H1 (cell line): ENCODE measurements around the gene ATXN7. TPM values are rescaled to one million over a fixed set of nuclear protein-coding genes. Genes with fewer than 3 reads are reported as not detected.

Experiments
- CTCF ChIA-PET: fragments of 300-600 bp; sonication (Branson Sonifier 250); formaldehyde crosslinking; loops from one replicate; lab custom pipeline; 2021; ENCODE audit not compliant: partially characterized antibody; lab: Charles Lee
- POLR2A ChIA-PET: fragments of 300-600 bp; sonication (Branson Sonifier 250); formaldehyde crosslinking; loops from one replicate; lab custom pipeline; 2021; ENCODE audit warnings: inconsistent platforms; ENCODE audit not compliant: partially characterized antibody; lab: Charles Lee
- DNase-seq, 2 experiments: peaks; one replicate each; pipeline versions ENCODE4 v3.0.0 to v3.0.0-alpha.2; 2010 to 2022; ENCODE audit warnings: low spot score in 2 of 2, low read depth in 1 of 2, mixed read lengths in 1 of 2
- FAIRE-seq: peaks from 2 replicates; lab custom pipeline; 2011; peaks lifted over from hg19 to GRCh38; lab: Jason Lieb, UNC
- H2AFZ ChIP-seq: 2 replicates; pipeline ENCODE4 v1.8.1; 2012; ENCODE audit warnings: low read length, inconsistent platforms
- H2AK5ac ChIP-seq: 2 replicates; pipeline ENCODE4 v1.6.1; 2013; ENCODE audit warnings: low read depth, low read length
- H2BK120ac ChIP-seq: replicated peaks from 2 replicates; pipeline ENCODE3; 2013; ENCODE audit warnings: low read depth, low read length, inconsistent platforms
- H2BK12ac ChIP-seq: 2 replicates; pipeline ENCODE4 v1.6.1; 2013; ENCODE audit warnings: low read depth, low read length
- H2BK15ac ChIP-seq: 2 replicates; pipeline ENCODE4 v1.6.1; 2013; ENCODE audit warnings: low read length
- H2BK20ac ChIP-seq: 2 replicates; pipeline ENCODE4 v1.6.1; 2013; ENCODE audit warnings: low read length
- H2BK5ac ChIP-seq: 2 replicates; pipeline ENCODE4 v1.6.1; 2013; ENCODE audit warnings: low read depth, low read length
- H3K14ac ChIP-seq: 2 replicates; pipeline ENCODE4 v1.6.1; 2013; ENCODE audit warnings: inconsistent platforms; ENCODE audit not compliant: insufficient read length
- H3K18ac ChIP-seq: 2 replicates; pipeline ENCODE4 v1.6.1; 2013; ENCODE audit warnings: low read length; ENCODE audit errors: extremely low read depth
- H3K23ac ChIP-seq: 2 replicates; pipeline ENCODE4 v1.6.1; 2013; ENCODE audit warnings: inconsistent platforms; ENCODE audit not compliant: insufficient read length
- H3K23me2 ChIP-seq: 2 replicates; pipeline ENCODE4 v1.6.1; 2013; ENCODE audit warnings: low read depth, low read length
- H3K27ac ChIP-seq: 2 replicates; pipeline ENCODE4 v1.6.1; 2011; ENCODE audit warnings: low read depth, low read length, inconsistent platforms
- H3K27me3 ChIP-seq, 4 experiments: replicated peaks in 1 of 4; 1 replicate in 1 of 4; 2 replicates in 3 of 4; pipeline versions ENCODE4 v1.6.1 to v1.8.1; 2011 to 2013; ENCODE audit warnings: low read length in 3 of 4, mild to moderate bottlenecking in 3 of 4, inconsistent platforms in 2 of 4, mixed read lengths in 2 of 4, moderate library complexity in 1 of 4; ENCODE audit not compliant: control insufficient read depth in 3 of 4, insufficient read depth in 3 of 4; ENCODE audit errors: extremely low read depth in 1 of 4
- H3K36me3 ChIP-seq, 4 experiments: 2 replicates each; pipeline versions ENCODE4 v1.6.1 to v1.8.1; 2011 to 2013; ENCODE audit warnings: mild to moderate bottlenecking in 4 of 4, low read length in 3 of 4, moderate library complexity in 2 of 4, control low read depth in 1 of 4, inconsistent platforms in 1 of 4; ENCODE audit not compliant: insufficient read depth in 4 of 4, control insufficient read depth in 2 of 4
- H3K4ac ChIP-seq: replicated peaks from 2 replicates; pipeline ENCODE3; 2013; ENCODE audit warnings: low read length, low read depth, mixed read lengths, inconsistent platforms; ENCODE audit not compliant: insufficient read length
- H3K4me1 ChIP-seq, 4 experiments: replicated peaks in 1 of 4; 1 replicate in 1 of 4; 2 replicates in 3 of 4; pipeline versions ENCODE4 v1.6.1 to v1.8.1; 2011 to 2013; ENCODE audit warnings: low read length in 3 of 4, inconsistent platforms in 2 of 4, mixed read lengths in 1 of 4; ENCODE audit not compliant: insufficient read depth in 4 of 4, control insufficient read depth in 3 of 4
- H3K4me2 ChIP-seq, 2 experiments: 2 replicates each; pipeline versions ENCODE4 v1.6.1 to v1.8.1; 2011 to 2013; ENCODE audit warnings: low read depth in 2 of 2, low read length in 2 of 2, control low read depth in 1 of 2, inconsistent platforms in 1 of 2, mild to moderate bottlenecking in 1 of 2; ENCODE audit not compliant: insufficient read depth in 1 of 2
- H3K4me3 ChIP-seq, 4 experiments: fragments of 200-600, 300-600 bp in 1 of 4; sonication (generic), shearing (Covaris generic), sonication (Bioruptor Twin) in 1 of 4; 2 replicates each; pipeline versions ENCODE4 v1.5.1 to v1.8.1; 2011 to 2016; ENCODE audit warnings: low read length in 4 of 4, low read depth in 3 of 4, control low read depth in 2 of 4, inconsistent platforms in 2 of 4, mild to moderate bottlenecking in 2 of 4, mixed read lengths in 1 of 4, moderate library complexity in 1 of 4; ENCODE audit not compliant: insufficient read depth in 2 of 4; ENCODE audit errors: extremely low read depth in 1 of 4
- H3K56ac ChIP-seq: replicated peaks from 2 replicates; pipeline ENCODE3; 2013; ENCODE audit warnings: low read depth, mild to moderate bottlenecking, mixed read lengths, low read length, inconsistent platforms; ENCODE audit not compliant: insufficient read length
- H3K79me1 ChIP-seq: 2 replicates; pipeline ENCODE4 v1.6.1; 2013; ENCODE audit warnings: low read depth, low read length, control low read depth
- H3K79me2 ChIP-seq, 2 experiments: 2 replicates each; pipeline versions ENCODE4 v1.6.1 to v1.8.1; 2012 to 2013; ENCODE audit warnings: low read length in 2 of 2, mild to moderate bottlenecking in 2 of 2, inconsistent platforms in 1 of 2; ENCODE audit not compliant: insufficient read depth in 2 of 2, control insufficient read depth in 1 of 2
- H3K9ac ChIP-seq, 4 experiments: replicated peaks in 1 of 4; 1 replicate in 1 of 4; 2 replicates in 3 of 4; pipeline versions ENCODE4 v1.6.1 to v1.8.1; 2011 to 2013; ENCODE audit warnings: low read depth in 3 of 4, low read length in 3 of 4, control low read depth in 2 of 4, mild to moderate bottlenecking in 2 of 4, moderate library complexity in 2 of 4, inconsistent platforms in 1 of 4; ENCODE audit errors: extremely low read depth in 1 of 4
- H3K9me3 ChIP-seq, 2 experiments: 2 replicates each; pipeline versions ENCODE4 v1.6.1 to v1.8.1; 2012 to 2013; ENCODE audit warnings: mild to moderate bottlenecking in 2 of 2, moderate library complexity in 2 of 2, control low read depth in 1 of 2, inconsistent platforms in 1 of 2, low read depth in 1 of 2, low read length in 1 of 2, mixed read lengths in 1 of 2; ENCODE audit not compliant: insufficient read depth in 2 of 2
- H4K20me1 ChIP-seq, 2 experiments: replicated peaks in 1 of 2; 2 replicates each; pipeline versions ENCODE3 to v1.8.1; 2011 to 2013; ENCODE audit warnings: inconsistent platforms in 2 of 2, low read length in 2 of 2, mild to moderate bottlenecking in 1 of 2; ENCODE audit not compliant: insufficient read depth in 2 of 2, control insufficient read depth in 1 of 2
- H4K5ac ChIP-seq: 2 replicates; pipeline ENCODE4 v1.6.1; 2013; ENCODE audit warnings: low read length, low read depth, mixed read lengths, inconsistent platforms; ENCODE audit not compliant: insufficient read length
- H4K8ac ChIP-seq: 2 replicates; pipeline ENCODE4 v1.8.0; 2013; ENCODE audit warnings: mild to moderate bottlenecking, moderate library complexity, low read length, inconsistent platforms; ENCODE audit not compliant: insufficient read depth; ENCODE audit errors: extremely low read depth
- H4K91ac ChIP-seq: replicated peaks from 2 replicates; pipeline ENCODE3; 2013; ENCODE audit warnings: low read length, mixed read lengths, inconsistent platforms; ENCODE audit not compliant: insufficient read length
- ASH2L ChIP-seq: fragments of 200-600, 300-600 bp; sonication (generic); IDR thresholded peaks from one replicate; pipeline ENCODE4 v1.7.1; 2017; ENCODE audit warnings: low read length
- RAD21 ChIP-seq, 2 experiments: IDR thresholded peaks in 1 of 2; conservative IDR thresholded peaks in 1 of 2; 2 replicates each; pipeline ENCODE4 v1.6.1; 2011; ENCODE audit warnings: low read depth in 2 of 2, low read length in 2 of 2, improper control_type of control experiment in 1 of 2, inconsistent platforms in 1 of 2, mild to moderate bottlenecking in 1 of 2, moderate library complexity in 1 of 2
- WGBS, 2 experiments: shearing (Covaris generic) in 1 of 2; methylation state at CpG; one replicate each; pipeline versions ENCODE4 v1.1.6 to v1.1.7; 2013 to 2015; ENCODE audit warnings: low lambda C conversion rate in 2 of 2, mixed read lengths in 2 of 2, inconsistent platforms in 1 of 2, low coverage in 1 of 2, missing lambda C conversion rate in 1 of 2; ENCODE audit not compliant: insufficient replicate concordance in 2 of 2, insufficient coverage in 1 of 2, insufficient read length in 1 of 2; ENCODE audit errors: extremely low coverage in 1 of 2, missing lambda C conversion rate in 1 of 2; 5-methylcytosine and 5-hydroxymethylcytosine counted together
- polyA plus RNA-seq, 7 experiments: library from polyadenylated mRNA; depleted of rRNA in 3 of 7; stranded (reverse) in 5 of 7; unstranded in 2 of 7; fragments of >200 nt in 5 of 7; fragments of 200-250 nt in 2 of 7; gene quantifications; 1 replicate in 5 of 7; 2 replicates in 1 of 7; 4 replicates in 1 of 7; pipeline versions ENCODE4 v1.2.1 to v1.2.3, GENCODE V29; 2011 to 2013; ENCODE audit warnings: missing spikeins in 2 of 7, mixed read lengths in 2 of 7
- total RNA-seq: library from RNA; stranded (reverse); fragmentation: NEBNext Ultra II Directional; extraction: Animal tissue kit (Norgen Biotek cat#: 25700); gene quantifications from 2 replicates; pipeline ENCODE4 v1.2.1, GENCODE V29; 2021
- TF ChIP-seq, protein P1 (sequence below), 3 experiments: IDR thresholded peaks; 1 replicate in 2 of 3; 2 replicates in 1 of 3; pipeline versions ENCODE4 v1.5.1 to v1.6.1; 2011; ENCODE audit warnings: low read length in 3 of 3, mild to moderate bottlenecking in 3 of 3, inconsistent platforms in 2 of 3, low read depth in 1 of 3, moderate library complexity in 1 of 3; ENCODE audit not compliant: insufficient read depth in 1 of 3; ENCODE audit errors: control extremely low read depth in 1 of 3

ATXN7 gene
- total and polyA plus RNA-seq, 2 of the 8 experiments (the other 6 are each of a cell fraction or from before 2014, with no cell fraction given) = 15.5 to 16.8 TPM

DNA sequence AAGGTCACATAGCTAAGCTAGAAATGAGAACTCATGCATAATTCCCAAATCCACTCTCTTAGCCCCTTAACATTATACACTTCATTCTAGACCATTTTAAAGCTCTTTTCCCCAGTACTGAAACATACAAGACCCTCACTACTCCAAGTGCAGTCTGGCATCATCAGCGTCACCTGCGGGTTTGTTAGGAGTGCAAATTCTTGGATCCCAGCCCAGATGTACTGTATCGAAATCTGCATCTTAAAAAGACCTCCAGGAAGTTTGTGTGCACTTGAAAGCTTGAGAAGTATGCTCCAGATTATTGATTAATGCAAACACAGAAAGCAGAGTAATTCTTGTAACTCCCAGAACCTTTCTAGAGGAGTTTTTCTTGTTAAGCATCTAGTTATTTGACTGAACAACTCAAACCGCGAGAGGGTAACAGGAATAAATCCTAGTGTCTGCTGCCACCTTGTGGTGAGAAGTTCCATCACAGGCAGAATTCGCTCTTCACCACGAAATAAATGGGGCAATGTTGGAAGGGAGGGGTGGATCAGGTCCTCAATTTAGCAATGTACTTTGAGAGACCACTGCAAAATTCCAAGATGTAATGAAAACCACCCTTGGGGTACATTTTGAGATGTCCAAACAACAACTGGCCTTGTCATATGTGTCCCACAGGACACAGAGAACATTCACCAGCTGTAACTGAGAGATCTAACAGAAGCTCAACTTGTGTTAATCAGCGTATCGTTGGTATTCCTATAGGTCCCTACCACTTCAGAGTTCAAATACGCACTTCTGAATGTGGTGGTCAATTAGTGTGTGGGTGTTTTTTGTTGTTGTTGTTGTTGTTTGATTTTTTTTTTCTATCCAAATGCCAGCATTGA lies 45.2 kb upstream of the ATXN7 start:
- Histone ChIP-seq H3K18ac (no peak overlapping the region), H3K79me1 (no peaks in the 10 kb centered on the region), H2BK12ac (no peak overlapping the region), H3K9ac (no peak overlapping the region), H4K5ac (no peak overlapping the region), H3K56ac (no peak overlapping the region), H2AFZ (no peak overlapping the region), H2BK20ac (no peak overlapping the region), H2BK15ac (0 out of 2 replicates have a peak overlapping the region, but pooled peaks have one; percentile 31), H4K8ac (no peak overlapping the region), H4K91ac (no peak overlapping the region), H3K36me3 (no peaks in the 10 kb centered on the region), H3K27me3 (no peaks in the 10 kb centered on the region), H3K23me2 (no peaks in the 10 kb centered on the region), H3K27ac (no peak overlapping the region), H3K4me2 (no peak overlapping the region), H3K4me1 (peaks cover 0 to 8% (median 3%) of the 10 kb centered on the region in 4 experiments; a peak in 2 of 7 replicates), H2BK120ac (no peak overlapping the region), H4K20me1 (no peaks in the 10 kb centered on the region), H3K23ac (no peak overlapping the region), H2AK5ac (no peak overlapping the region), H3K14ac (no peak overlapping the region), H3K4ac (no peak overlapping the region), H3K9me3 (no peaks in the 10 kb centered on the region), H2BK5ac (no peak overlapping the region), H3K4me3 (no peak overlapping the region), H3K79me2 (no peaks in the 10 kb centered on the region)
- peak; percentile 99 for FAIRE-seq
- ChIA-PET CTCF (interaction anchor here (0.7 to 5.0 kb wide), 48 partner anchors 10 to 652 kb away, joined by 3 to 79 read pairs (median 4); no protein-coding TSS in a partner anchor), POLR2A (interaction anchor here (0.7 to 2.1 kb wide), 2 partner anchors 12 to 156 kb away, joined by 4 to 8 read pairs; no protein-coding TSS in a partner anchor)
- no peak for TF ChIP-seq ASH2L
- TF ChIP-seq, protein P1, sequence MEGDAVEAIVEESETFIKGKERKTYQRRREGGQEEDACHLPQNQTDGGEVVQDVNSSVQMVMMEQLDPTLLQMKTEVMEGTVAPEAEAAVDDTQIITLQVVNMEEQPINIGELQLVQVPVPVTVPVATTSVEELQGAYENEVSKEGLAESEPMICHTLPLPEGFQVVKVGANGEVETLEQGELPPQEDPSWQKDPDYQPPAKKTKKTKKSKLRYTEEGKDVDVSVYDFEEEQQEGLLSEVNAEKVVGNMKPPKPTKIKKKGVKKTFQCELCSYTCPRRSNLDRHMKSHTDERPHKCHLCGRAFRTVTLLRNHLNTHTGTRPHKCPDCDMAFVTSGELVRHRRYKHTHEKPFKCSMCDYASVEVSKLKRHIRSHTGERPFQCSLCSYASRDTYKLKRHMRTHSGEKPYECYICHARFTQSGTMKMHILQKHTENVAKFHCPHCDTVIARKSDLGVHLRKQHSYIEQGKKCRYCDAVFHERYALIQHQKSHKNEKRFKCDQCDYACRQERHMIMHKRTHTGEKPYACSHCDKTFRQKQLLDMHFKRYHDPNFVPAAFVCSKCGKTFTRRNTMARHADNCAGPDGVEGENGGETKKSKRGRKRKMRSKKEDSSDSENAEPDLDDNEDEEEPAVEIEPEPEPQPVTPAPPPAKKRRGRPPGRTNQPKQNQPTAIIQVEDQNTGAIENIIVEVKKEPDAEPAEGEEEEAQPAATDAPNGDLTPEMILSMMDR (IDR thresholded peaks at IDR 0.05; ENCODE audit: control extremely low read depth in 1 of 3, insufficient read depth in 1 of 3, low read depth in 1 of 3, low read length in 3 of 3) = peak; percentile 51 to 85 (median 72)
- peak; percentile 95 for TF ChIP-seq RAD21 (IDR thresholded peaks at IDR 0.05 in 1 of 2, conservative IDR thresholded peaks at IDR 0.05 in 1 of 2; ENCODE audit: low read depth in 2 of 2, low read length in 2 of 2)
- DNase-seq = peak; percentile 23 to 83
- 60% methylated on average over 10 of the region's 10 CpGs; no CpG with 5 or more reads in 1 of the 2 experiments for WGBS, 2 experiments
